NB4 (cell line): ENCODE results near the gene MEGF10.

Source experiments
- POLR2A ChIP-seq: IDR thresholded peaks from 2 replicates; pipeline ENCODE4 v1.6.1; 2011; ENCODE audit warnings: mild to moderate bottlenecking; ENCODE audit not compliant: insufficient read length; ENCODE audit errors: extremely low read depth
- TF ChIP-seq, protein P1 (sequence below): IDR thresholded peaks from one replicate; pipeline ENCODE4 v1.5.1; 2012; ENCODE audit warnings: low read depth, low read length

DNA sequence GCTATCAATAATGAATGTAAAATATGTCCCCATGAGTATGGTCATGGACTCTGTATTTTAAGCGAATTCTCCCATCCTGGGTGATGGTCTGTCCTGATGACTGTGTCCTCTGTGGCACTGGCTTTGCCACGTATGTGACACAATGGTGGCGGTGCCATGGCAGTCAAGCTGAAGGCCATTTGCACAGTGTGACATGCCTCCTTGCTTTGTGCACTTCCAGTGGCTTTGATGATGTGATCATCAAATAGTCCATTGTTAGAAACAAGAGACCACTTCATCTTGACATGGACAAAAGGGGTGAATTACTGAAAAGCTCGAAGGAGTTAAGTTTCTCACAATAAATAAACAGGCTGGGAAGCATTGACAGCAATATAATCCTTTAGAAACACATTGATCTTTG lies 195.9 kb downstream of the MEGF10 start:
- TF ChIP-seq, protein P1, sequence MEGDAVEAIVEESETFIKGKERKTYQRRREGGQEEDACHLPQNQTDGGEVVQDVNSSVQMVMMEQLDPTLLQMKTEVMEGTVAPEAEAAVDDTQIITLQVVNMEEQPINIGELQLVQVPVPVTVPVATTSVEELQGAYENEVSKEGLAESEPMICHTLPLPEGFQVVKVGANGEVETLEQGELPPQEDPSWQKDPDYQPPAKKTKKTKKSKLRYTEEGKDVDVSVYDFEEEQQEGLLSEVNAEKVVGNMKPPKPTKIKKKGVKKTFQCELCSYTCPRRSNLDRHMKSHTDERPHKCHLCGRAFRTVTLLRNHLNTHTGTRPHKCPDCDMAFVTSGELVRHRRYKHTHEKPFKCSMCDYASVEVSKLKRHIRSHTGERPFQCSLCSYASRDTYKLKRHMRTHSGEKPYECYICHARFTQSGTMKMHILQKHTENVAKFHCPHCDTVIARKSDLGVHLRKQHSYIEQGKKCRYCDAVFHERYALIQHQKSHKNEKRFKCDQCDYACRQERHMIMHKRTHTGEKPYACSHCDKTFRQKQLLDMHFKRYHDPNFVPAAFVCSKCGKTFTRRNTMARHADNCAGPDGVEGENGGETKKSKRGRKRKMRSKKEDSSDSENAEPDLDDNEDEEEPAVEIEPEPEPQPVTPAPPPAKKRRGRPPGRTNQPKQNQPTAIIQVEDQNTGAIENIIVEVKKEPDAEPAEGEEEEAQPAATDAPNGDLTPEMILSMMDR: no peak
- TF ChIP-seq POLR2A: no peak
